GM18526 (cell line): ENCODE measurements around the gene SLC19A2.

Experiments used
- POLR2A ChIP-seq: IDR thresholded peaks from 3 replicates; pipeline ENCODE4 v1.6.1; 2011; ENCODE audit not compliant: insufficient read length; ENCODE audit errors: extremely low read depth

SLC19A2 gene

DNA sequence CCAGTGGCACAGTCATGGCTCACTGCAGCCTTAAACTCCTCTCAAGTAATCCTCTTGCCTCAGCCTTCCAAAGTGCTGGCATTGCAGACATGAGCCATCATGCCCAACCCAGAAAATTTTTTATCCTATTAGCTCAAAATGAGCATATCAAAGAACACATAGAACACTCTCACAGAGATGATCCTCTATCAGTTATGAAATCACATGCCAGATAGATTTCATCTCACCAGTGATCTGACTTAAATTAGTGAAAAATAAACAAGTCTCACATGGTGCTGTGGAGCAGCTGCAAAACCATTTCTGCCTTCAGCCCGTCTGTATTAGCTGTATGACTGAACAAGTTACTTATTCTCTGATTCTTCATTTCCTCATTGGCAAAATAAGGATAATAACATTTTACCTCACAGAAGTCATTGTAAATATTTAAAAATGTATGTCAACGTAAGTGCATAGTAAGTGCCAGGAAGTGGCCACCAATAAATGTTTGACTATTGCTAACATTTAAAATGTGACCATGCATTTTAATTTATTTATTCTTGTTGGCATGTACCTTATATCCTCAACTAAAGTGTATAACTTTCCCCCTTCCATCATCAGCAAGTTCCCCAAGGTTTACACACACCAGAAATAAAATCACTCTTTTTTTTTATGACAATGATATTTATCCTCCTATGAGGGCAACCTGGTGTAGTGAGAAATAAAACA, 29.0 kb upstream of the SLC19A2 start:
- no peak for TF ChIP-seq POLR2A

DNA sequence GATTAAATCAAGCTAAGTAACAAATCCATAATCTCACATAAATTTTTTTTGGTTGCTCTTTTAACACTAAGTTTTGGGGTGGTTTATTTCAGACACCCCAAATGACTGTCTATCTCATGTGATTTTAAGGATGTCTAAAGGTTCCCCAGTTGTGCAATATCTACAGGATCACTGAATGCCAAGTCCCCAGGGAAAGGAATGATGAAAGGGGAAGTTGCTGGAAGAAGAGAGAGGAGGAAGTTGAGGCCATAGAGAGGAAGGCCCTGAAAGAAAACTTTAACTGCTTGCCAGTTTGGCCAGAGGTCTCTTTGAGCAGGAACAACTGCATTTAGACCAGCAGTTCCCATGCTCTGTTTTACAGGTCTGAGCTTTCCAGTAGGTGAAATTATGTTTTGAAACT, 27.5 kb upstream of the SLC19A2 start:
- TF ChIP-seq POLR2A: no peak

DNA sequence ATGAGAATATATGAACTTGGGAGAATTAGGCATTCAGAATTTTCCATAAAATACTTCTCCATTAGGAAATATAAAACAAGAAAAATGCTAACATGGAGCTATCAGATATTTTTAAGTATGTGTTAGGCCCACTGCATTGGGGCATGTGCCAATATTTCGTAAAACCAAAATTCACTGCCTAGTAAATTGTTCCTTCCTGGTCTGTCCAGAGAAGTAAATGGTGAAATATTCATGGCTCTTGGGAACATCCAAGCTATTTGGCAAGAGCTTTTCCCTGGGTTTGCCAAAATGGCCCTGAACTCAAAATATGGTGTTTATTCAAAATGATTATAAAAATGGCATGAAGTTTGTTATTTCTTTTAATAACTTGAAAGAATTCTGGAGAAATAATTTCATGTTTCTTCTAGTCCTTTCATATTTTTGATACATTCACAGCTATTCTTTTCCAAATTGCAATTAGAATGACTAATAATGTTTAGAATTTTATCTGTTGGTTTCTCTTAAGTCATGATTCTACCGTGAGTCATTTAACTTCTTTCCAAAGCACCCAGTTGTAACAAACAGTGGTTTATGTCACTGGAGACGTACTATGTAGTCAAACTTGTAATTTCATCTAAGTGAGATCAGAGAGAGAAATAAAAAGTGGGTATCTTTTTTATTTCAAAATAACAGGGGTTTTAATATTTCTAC, 25.7 kb upstream of the SLC19A2 start:
- TF ChIP-seq POLR2A: no peak

DNA sequence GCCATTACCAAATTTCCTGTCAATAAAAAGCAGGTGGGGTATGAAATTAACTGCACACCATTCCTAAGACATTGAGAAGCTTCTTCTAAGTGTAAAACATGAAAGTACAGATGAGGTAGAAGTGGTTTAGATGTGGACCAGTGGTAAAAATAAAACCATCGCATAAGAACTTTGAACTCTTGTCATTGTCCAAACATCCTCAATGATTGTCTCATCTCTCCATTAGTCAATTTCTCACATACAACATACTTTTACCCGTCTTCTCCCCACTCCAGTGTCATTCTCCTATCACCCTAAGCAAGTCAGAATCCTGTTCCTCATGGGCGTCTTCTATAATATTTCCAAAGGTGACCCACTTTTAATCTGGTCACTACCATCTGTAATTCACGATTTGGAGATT, 24.3 kb upstream of the SLC19A2 start:
- no peak for TF ChIP-seq POLR2A

DNA sequence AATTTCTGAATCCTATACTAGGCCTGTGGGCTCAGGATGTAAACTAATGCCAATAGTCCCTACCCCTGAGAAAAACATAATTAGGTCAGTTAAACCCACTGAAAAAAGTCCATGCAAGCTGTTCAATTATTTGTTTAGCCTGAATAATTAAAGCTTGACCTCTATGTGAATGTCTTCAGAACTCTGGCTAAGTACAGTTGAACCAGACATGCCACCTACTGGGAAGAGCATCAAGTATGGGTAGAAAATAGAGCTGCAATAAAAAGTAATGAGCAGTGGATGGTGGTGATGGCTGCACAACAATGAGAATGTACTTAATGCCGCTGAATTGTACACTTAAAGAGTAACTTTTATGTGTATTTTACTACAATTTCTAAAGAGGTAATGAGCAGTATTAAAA, 23.6 kb upstream of the SLC19A2 start:
- no peak for TF ChIP-seq POLR2A

DNA sequence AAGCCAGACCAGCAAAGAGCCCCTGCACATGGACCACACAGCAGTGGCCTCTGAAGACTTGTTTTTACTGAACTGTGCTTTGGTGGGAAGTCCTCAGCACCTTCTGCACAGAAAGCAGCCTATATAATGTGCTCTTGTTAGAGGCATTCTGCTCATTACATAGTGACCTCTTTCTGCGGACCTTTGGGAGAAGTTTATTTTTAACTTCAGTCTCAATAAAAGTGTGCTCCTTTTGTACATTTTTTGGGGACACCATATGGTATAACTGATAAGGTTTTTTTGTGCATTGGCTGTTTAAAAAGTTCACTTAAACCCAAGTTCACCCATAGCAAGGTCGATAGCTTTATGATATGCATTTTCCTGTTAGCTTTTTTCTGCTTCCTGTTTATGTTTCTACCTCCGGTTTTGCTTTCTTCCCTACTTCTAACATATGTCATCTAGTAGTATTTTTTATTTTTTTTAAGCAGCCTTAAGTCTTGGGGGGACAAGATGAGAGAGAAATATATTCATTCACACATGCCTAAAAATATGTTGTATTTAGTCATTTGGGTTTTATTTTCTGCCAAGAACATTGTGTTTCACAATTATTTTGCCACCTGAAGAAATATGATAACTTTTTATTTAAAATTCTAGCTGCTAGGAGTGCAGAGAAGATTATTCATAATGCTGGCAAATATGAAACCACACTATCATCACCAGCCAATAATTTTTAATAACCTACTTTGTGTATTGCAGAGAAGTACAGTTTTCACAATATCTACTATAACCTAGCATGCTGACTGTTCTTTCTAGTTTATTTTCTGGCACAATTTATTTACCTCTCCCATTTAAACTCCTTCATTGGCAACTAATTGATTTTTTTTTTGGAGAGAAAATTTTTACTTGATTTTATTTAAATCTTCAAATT, 22.9 kb upstream of the SLC19A2 start:
- no peak for TF ChIP-seq POLR2A

DNA sequence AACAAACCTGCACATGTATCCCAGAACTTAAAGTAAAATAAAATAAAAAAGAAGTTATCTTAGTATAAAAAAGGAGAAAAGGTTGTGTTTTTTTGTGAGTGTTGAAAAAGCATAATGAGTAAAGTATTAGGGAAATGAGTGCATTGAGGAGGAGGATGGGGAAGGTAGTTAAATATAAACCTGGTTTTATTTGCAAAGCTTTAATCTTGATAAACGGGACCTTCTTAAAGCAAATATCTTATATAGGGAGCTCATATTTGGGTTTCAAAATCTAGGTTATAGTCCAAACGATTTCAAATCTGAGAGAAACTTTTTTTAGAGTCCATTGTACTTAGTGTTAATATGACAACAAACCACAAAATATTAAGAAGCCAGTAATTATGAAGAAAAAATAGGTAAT, 21.7 kb upstream of the SLC19A2 start:
- TF ChIP-seq POLR2A: no peak

DNA sequence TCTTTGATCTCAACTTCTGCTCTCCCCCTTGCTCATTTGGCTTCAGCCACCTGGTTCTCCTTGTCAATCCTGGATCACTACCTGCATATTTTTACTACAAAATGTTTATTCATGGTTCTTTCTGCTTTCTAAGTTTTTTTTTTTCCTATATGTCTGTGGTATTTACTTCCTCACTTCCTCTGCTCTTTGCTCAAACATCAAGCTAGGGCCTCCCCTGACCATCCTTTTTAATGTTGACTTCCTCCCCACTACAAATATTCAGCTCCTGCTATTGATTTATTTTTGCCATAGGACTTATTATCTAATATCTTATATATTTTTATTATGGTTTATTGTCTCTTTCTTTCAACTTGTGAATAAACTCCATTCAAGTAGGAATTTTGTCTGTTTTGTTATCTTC, 14.1 kb upstream of the SLC19A2 start:
- no peak for TF ChIP-seq POLR2A

DNA sequence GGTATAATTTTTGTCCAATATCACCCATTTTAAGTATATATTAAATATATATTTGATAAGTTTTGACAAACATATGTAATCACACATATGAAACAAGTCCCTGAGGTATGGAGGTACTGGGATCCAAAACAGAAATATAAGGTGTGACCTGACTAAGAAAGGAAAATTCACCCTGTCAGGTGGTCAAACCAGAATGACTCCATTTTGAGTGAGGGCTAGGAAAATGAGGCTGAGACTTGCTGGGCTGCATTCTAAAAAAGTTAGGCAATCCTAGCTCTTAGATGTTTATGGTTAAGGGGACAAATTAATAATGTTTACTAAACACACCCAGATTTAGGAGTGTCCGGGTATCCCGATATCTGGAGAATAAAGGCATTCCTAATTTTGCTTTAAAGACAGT, 11.6 kb upstream of the SLC19A2 start:
- TF ChIP-seq POLR2A: no peak

DNA sequence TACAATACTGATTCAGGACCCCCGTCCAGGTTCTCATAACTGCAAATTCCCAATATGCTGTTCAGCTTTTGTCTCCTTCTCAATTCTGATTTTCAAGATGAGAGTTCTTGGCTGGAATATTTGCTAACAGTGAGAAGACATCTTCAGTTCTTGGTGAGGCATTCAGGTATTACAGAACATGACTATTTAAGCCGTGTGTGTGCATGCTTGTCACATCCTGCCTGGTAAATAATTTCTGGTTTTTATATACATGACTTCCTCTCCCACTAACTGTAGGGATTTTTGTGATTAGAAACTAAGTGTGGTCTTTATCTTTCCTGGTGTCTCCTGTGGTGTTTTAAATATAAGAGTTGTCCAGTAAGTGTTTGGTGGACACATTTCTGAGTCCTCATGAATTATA, 10.2 kb upstream of the SLC19A2 start:
- no peak for TF ChIP-seq POLR2A

DNA sequence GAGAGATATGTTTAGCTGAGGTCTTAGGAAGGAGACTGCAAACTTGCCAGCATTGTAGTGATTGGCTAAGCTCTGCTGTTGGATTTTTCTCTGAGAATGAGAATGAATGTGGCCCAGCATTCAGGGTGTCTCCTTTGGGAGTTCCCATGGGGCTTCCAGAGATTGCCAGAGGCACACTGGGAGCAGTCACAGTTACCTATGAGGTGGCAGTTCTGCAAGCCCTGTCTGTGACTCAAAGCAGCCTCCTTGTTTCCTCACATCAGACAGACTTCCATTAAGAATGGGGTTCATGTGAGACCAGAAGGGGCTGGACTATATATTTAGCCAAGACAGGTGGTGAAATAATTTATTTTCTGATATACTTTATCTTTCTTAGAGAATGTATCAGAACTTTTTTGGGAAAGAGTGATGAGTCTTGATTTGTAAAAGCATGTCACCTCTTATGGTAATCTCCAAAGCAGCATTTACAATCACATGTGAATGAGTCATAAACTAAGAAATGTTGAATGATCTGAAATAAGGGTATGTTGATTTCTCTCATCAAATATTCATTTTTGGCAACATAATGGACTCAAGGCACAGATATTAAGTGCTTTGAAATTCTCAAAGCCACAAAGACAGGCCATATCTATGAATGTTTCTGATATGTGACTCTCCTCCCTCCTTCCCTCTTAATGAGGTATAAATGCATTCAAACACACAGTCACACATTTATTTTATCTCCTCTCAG, 9.5 kb upstream of the SLC19A2 start:
- no peak for TF ChIP-seq POLR2A

DNA sequence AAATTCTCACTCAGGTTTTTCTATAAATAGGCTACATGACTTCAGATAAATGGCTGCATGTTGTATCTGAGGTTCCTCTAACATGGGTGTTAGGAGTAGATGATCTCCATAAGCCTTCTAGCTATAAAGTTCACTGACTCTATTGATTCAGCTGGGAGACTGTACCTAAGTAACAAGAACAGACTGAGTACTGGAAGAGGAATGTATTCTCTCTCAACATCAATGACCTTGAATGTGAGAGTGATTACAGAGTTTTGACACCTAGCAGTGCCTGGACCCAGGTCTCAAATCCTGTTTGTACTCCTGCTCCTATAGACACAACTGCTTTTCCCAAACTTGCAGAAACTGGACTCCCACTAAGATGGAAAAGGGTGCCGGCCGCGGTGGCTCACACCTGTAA, 8.6 kb upstream of the SLC19A2 start:
- no peak for TF ChIP-seq POLR2A

DNA sequence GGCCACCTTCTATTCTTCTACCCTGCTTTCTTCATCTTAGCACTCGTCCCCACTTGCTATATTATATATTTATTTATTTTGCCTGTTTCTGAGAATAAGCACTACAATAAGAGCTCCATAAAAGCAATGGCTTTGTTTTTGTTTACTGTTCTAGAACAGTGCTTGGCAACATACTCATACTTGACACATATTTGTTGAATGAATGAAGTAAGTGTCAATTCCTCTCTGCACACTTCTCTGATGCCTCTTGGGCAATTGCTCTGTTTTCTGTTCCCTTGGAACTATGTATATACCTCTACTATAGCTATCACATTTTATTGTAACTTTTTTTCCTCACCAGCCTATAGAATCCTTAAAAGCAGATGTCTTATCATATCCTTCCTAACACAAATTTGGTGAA, 7.5 kb upstream of the SLC19A2 start:
- no peak for TF ChIP-seq POLR2A

DNA sequence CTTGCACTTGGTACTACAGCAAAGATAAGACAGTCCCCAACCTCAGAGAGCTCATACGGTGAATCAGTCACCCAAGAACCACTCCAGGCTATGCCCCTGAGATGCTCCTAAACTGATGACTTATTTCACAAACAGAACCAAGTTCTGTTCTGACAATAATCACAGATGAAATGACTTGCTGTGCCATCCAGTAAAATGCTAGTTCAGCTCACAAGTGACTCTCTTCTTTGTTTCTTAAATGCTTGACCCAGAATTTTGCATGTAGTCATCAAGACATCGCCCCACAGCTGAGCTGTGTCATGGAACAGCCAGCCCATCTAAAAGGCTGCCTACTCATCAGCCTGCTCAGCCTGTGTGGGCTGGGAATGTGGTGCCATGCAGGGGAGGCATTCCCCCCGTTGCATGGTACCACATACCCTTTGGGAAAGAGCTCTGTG, 6.1 kb upstream of the SLC19A2 start:
- no peak for TF ChIP-seq POLR2A

DNA sequence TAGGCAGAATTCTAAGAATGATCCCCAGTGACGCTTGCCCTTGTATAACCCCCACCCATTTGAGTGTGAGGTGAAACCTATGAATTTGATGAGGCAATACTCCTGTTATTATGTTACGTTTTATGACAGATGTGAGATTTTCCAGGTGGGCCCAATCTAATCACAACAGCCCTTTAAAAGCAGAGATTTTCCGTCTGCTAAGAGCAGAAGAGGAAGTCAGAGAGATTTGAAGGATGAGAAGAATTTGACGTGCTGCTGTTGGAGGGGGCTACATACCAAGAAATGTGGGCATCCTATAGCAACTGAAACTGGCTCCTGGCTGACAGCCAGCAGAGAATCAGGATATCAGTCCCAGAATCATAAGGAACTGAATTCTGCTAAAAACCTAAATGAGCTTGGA, 2.4 kb upstream of the SLC19A2 start:
- no peak for TF ChIP-seq POLR2A
